Nephron (organoid): ENCODE data around the gene BTN3A1.

ENCODE experiments used
- H3K27ac Mint-ChIP-seq, 3 experiments: 2 replicates each; pipeline ENCODE4 v1.8.0; 2020; ENCODE audit warnings: mixed read lengths in 3 of 3, mild to moderate bottlenecking in 2 of 3, moderate library complexity in 1 of 3
- H3K27me3 Mint-ChIP-seq: 2 replicates; pipeline ENCODE4 v1.8.0; 2021; ENCODE audit warnings: low read depth, mild to moderate bottlenecking, moderate library complexity, mixed read lengths
- H3K36me3 Mint-ChIP-seq: 2 replicates; pipeline ENCODE4 v1.8.0; 2020; ENCODE audit warnings: low read depth, mixed read lengths
- H3K4me1 Mint-ChIP-seq: 2 replicates; pipeline ENCODE4 v1.8.0; 2020; ENCODE audit warnings: mixed read lengths
- H3K4me3 Mint-ChIP-seq, 3 experiments: 2 replicates each; pipeline ENCODE4 v1.8.0; 2020; ENCODE audit warnings: mild to moderate bottlenecking in 3 of 3, mixed read lengths in 3 of 3, moderate library complexity in 2 of 3
- H3K9me3 Mint-ChIP-seq: 2 replicates; pipeline ENCODE4 v1.8.0; 2020; ENCODE audit warnings: mixed read lengths
- CTCF ChIP-seq, 3 experiments: fragments of 200-600 bp; sonication (generic); IDR thresholded peaks; one replicate each; pipeline ENCODE4 v1.5.0; 2021; ENCODE audit warnings: antibody characterized with exemption in 3 of 3; ENCODE audit not compliant: unreplicated experiment in 3 of 3

Gene BTN3A1

GRCh38 chr6:26445934-26446667 is 44.0 kb downstream of the BTN3A1 start:
- Mint-ChIP-seq H3K4me3 (no peak overlapping the region), H3K4me1 (no peaks in the 10 kb centered on the region)
- TF ChIP-seq CTCF (IDR thresholded peaks at IDR 0.05; ENCODE audit: unreplicated experiment in 3 of 3) = no peak

GRCh38 chr6:26447257-26447656 is 45.2 kb downstream of the BTN3A1 start:
- Mint-ChIP-seq H3K9me3 (no peaks in the 10 kb centered on the region), H3K4me3 (no peak overlapping the region), H3K36me3 (no peaks in the 10 kb centered on the region), H3K4me1 (no peaks in the 10 kb centered on the region), H3K27me3 (no peaks in the 10 kb centered on the region), H3K27ac (no peak overlapping the region)
- no peak for TF ChIP-seq CTCF (IDR thresholded peaks at IDR 0.05; ENCODE audit: unreplicated experiment in 3 of 3)

More at GRCh38 chr6:26445934-26446667, 44.0 kb downstream of the BTN3A1 start:
- Mint-ChIP-seq H3K27me3 (no peaks in the 10 kb centered on the region), H3K27ac (no peak overlapping the region), H3K36me3 (no peaks in the 10 kb centered on the region), H3K9me3 (no peaks in the 10 kb centered on the region)

- no peak overlapping the region for H3K27ac Mint-ChIP-seq
- no peaks in the 10 kb centered on the region for H3K36me3 Mint-ChIP-seq
- no peaks in the 10 kb centered on the region for H3K9me3 Mint-ChIP-seq
- H3K4me3 Mint-ChIP-seq = no peak overlapping the region
- no peak for TF ChIP-seq CTCF (IDR thresholded peaks at IDR 0.05; ENCODE audit: unreplicated experiment in 3 of 3)
- no peaks in the 10 kb centered on the region for H3K27me3 Mint-ChIP-seq
- no peaks in the 10 kb centered on the region for H3K4me1 Mint-ChIP-seq
These were observed 48.2 kb downstream of the BTN3A1 start for GRCh38 chr6:26450240-26450639.

GRCh38 chr6:26452631-26453235 is 50.7 kb downstream of the BTN3A1 start:
- Mint-ChIP-seq H3K27me3 (no peaks in the 10 kb centered on the region), H3K4me3 (no peak overlapping the region), H3K36me3 (peaks cover under 1% of the 10 kb centered on the region), H3K27ac (no peak overlapping the region), H3K4me1 (peaks cover 13% of the 10 kb centered on the region), H3K9me3 (no peaks in the 10 kb centered on the region)
- TF ChIP-seq CTCF (IDR thresholded peaks at IDR 0.05; ENCODE audit: unreplicated experiment in 3 of 3) = no peak

GRCh38 chr6:26454631-26455030 is 52.6 kb downstream of the BTN3A1 start:
- Mint-ChIP-seq H3K36me3 (peaks cover 8% of the 10 kb centered on the region), H3K9me3 (no peaks in the 10 kb centered on the region), H3K27me3 (no peaks in the 10 kb centered on the region), H3K4me1 (peaks cover 27% of the 10 kb centered on the region), H3K4me3 (no peak overlapping the region), H3K27ac (no peak overlapping the region)
- TF ChIP-seq CTCF (IDR thresholded peaks at IDR 0.05; ENCODE audit: unreplicated experiment in 3 of 3) = no peak
